Esophagus muscularis mucosa (tissue), 4 donors: Measurements from ENCODE around the gene VN1R5.

ENCODE experiments used
- EP300 ChIP-seq: sonication (generic); formaldehyde crosslinking; IDR thresholded peaks from one replicate; pipeline ENCODE4 v1.6.1; 2017; ENCODE audit warnings: antibody characterized with exemption
- POLR2A ChIP-seq: fragments of 450-650 bp; IDR thresholded peaks from one replicate; pipeline ENCODE4 v1.6.1; 2017; ENCODE audit warnings: antibody characterized with exemption, moderate library complexity, mild to moderate bottlenecking, low read depth
- TF ChIP-seq, protein P1 (sequence below), 3 experiments: fragments of 200-600 bp in 2 of 3; fragments of 450-650 bp in 1 of 3; sonication (generic) in 2 of 3; IDR thresholded peaks; one replicate each; pipeline ENCODE4 v1.5.1; 2017 to 2019; ENCODE audit warnings: antibody characterized with exemption in 3 of 3, mild to moderate bottlenecking in 2 of 3, moderate library complexity in 1 of 3

DNA sequence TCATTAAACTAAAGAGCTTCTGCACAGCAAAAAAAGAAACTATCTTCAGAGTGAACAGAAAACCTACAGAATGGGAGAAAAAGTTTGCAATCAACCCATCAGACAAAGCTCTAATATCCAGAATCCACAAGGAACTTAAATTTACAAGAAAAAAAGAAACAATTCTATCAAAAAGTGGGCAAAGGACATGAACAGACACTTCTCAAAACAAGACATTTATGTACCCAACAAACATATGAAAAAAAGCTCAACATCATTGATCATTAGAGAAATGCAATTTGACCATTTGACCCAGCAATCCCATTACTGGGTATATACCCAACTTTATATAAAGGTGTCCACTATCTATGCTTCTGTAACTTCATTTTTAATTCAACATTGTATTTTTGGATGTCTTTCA is 31.1 kb upstream of the VN1R5 start:
- TF ChIP-seq, protein P1, sequence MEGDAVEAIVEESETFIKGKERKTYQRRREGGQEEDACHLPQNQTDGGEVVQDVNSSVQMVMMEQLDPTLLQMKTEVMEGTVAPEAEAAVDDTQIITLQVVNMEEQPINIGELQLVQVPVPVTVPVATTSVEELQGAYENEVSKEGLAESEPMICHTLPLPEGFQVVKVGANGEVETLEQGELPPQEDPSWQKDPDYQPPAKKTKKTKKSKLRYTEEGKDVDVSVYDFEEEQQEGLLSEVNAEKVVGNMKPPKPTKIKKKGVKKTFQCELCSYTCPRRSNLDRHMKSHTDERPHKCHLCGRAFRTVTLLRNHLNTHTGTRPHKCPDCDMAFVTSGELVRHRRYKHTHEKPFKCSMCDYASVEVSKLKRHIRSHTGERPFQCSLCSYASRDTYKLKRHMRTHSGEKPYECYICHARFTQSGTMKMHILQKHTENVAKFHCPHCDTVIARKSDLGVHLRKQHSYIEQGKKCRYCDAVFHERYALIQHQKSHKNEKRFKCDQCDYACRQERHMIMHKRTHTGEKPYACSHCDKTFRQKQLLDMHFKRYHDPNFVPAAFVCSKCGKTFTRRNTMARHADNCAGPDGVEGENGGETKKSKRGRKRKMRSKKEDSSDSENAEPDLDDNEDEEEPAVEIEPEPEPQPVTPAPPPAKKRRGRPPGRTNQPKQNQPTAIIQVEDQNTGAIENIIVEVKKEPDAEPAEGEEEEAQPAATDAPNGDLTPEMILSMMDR (IDR thresholded peaks at IDR 0.05), result no peak
- TF ChIP-seq POLR2A, result no peak
- no peak for TF ChIP-seq EP300
